Middle frontal gyrus (tissue), 1 donor: Measurements from ENCODE around the gene RNF126.

Experiments
- DNase-seq: peaks from one replicate; pipeline ENCODE4 v3.0.0-alpha.2; 2015; ENCODE audit warnings: low spot score; ENCODE audit errors: extremely low spot score

Gene RNF126

GRCh38 chr19:663682-664117, 686 bp upstream of the RNF126 start:
- no peak for DNase-seq

GRCh38 chr19:662207-662961, 630 bp downstream of the RNF126 start:
- DNase-seq: no peak

GRCh38 chr19:661427-662196, 1.4 kb downstream of the RNF126 start:
- no peak for DNase-seq

- DNase-seq: no peak
Measured at GRCh38 chr19:660793-661426, 2.1 kb downstream of the RNF126 start.

GRCh38 chr19:658916-659839, 3.8 kb downstream of the RNF126 start:
- no peak for DNase-seq

GRCh38 chr19:658059-658839, 4.8 kb downstream of the RNF126 start:
- DNase-seq: no peak

GRCh38 chr19:657611-658010, 5.4 kb downstream of the RNF126 start:
- no peak for DNase-seq

- no peak for DNase-seq
Measured at GRCh38 chr19:656751-657559, 6.1 kb downstream of the RNF126 start.

- no peak for DNase-seq
Measured at GRCh38 chr19:655691-656090, 7.3 kb downstream of the RNF126 start.

GRCh38 chr19:653425-653824, 9.6 kb downstream of the RNF126 start:
- DNase-seq: no peak

GRCh38 chr19:652467-653389, 10.3 kb downstream of the RNF126 start:
- no peak for DNase-seq

- DNase-seq: no peak
Measured at GRCh38 chr19:651991-652390, 11.0 kb downstream of the RNF126 start.

- no peak for DNase-seq
Measured at GRCh38 chr19:651114-651818, 11.7 kb downstream of the RNF126 start.

- DNase-seq: no peak
Measured at GRCh38 chr19:650121-650520, 12.9 kb downstream of the RNF126 start.

GRCh38 chr19:648904-649801, 13.9 kb downstream of the RNF126 start:
- DNase-seq: no peak

GRCh38 chr19:648305-648704, 14.7 kb downstream of the RNF126 start:
- DNase-seq: no peak
